GM12878 (cell line): ENCODE results near the gene NPAS1. TPM values are rescaled to one million over a fixed set of nuclear protein-coding genes. Genes with fewer than 3 reads are reported as not detected.

Source experiments
- ATAC-seq: fragments of 200-7000 bp; cut with Tn5 transposase; 3 replicates; pipeline ENCODE4 v1.9.1; 2020; ENCODE audit warnings: mild to moderate bottlenecking, moderate library complexity
- BruUV-seq: library from RNA; stranded (reverse); fragments of 400-500 nt; replicated peaks from 2 replicates; lab custom pipeline; 2021; lab: Mats Ljungman, UMichigan
- CTCF ChIA-PET: fragments of 300-600 bp; sonication (Branson Sonifier 250); formaldehyde crosslinking; extraction: SDS; loops from one replicate; lab custom pipeline; 2021; ENCODE audit warnings: inconsistent platforms; lab: Yijun Ruan, JAX
- POLR2A ChIA-PET: fragments of 350-600 bp; formaldehyde crosslinking; extraction: SDS; loops from one replicate; lab custom pipeline; 2021; ENCODE audit warnings: inconsistent platforms; lab: Charles Lee
- RAD21 ChIA-PET: fragments of 300-600 bp; sonication (Branson Sonifier 250); formaldehyde crosslinking; loops from one replicate; lab custom pipeline; 2023; ENCODE audit warnings: antibody characterized with exemption; ENCODE audit not compliant: unreplicated experiment; lab: Charles Lee
- SMC1A ChIA-PET: fragments of 300-600 bp; sonication (Branson Sonifier 250); formaldehyde crosslinking; loops from one replicate; lab custom pipeline; 2023; ENCODE audit not compliant: unreplicated experiment, uncharacterized antibody; lab: Charles Lee
- DNase-seq: peaks from one replicate; pipeline ENCODE4 v3.0.0-alpha.2; 2011; ENCODE audit warnings: low read depth, low spot score
- FAIRE-seq: peaks from 3 replicates; lab custom pipeline; 2011; peaks lifted over from hg19 to GRCh38; lab: Jason Lieb, UNC
- H2AFZ ChIP-seq: 2 replicates; pipeline ENCODE4 v1.6.0; 2011; ENCODE audit warnings: low read depth, low read length, control low read depth; ENCODE audit not compliant: control insufficient read depth
- H3K27ac ChIP-seq: 2 replicates; pipeline ENCODE4 v1.5.1; 2011; ENCODE audit warnings: control low read depth; ENCODE audit not compliant: control insufficient read depth, insufficient read depth
- H3K27me3 ChIP-seq, 2 experiments: replicated peaks in 1 of 2; 2 replicates each; pipeline versions ENCODE4 v1.6.0 to v1.6.1; 2011; ENCODE audit warnings: low read length in 1 of 2; ENCODE audit not compliant: control insufficient read depth in 2 of 2, insufficient read depth in 2 of 2
- H3K36me3 ChIP-seq, 2 experiments: 2 replicates each; pipeline ENCODE4 v1.5.1; 2011; ENCODE audit warnings: low read length in 1 of 2; ENCODE audit not compliant: control insufficient read depth in 2 of 2, insufficient read depth in 2 of 2
- H3K4me1 ChIP-seq: 2 replicates; pipeline ENCODE4 v1.6.1; 2011; ENCODE audit warnings: mild to moderate bottlenecking, low read length, moderate library complexity, mixed read lengths; ENCODE audit not compliant: control insufficient read depth, insufficient read depth
- H3K4me2 ChIP-seq: 2 replicates; pipeline ENCODE4 v1.6.0; 2011; ENCODE audit warnings: control low read depth; ENCODE audit not compliant: control insufficient read depth, insufficient read depth
- H3K4me3 ChIP-seq: fragments of 200-600 bp; sonication (generic); 2 replicates; pipeline ENCODE4 v1.5.1; 2016
- H3K79me2 ChIP-seq: 2 replicates; pipeline ENCODE4 v1.6.0; 2011; ENCODE audit warnings: low read length; ENCODE audit not compliant: control insufficient read depth, insufficient read depth
- H3K9ac ChIP-seq: 2 replicates; pipeline ENCODE4 v1.8.0; 2011; ENCODE audit warnings: low read length, control low read depth, mixed read lengths; ENCODE audit not compliant: control insufficient read depth, insufficient read depth
- H3K9me3 ChIP-seq: replicated peaks from 3 replicates; pipeline ENCODE4 v1.5.1; 2011; ENCODE audit warnings: mild to moderate bottlenecking, low read length; ENCODE audit not compliant: control insufficient read depth, insufficient read depth
- H4K20me1 ChIP-seq: 2 replicates; pipeline ENCODE4 v1.6.0; 2011; ENCODE audit not compliant: control insufficient read depth, insufficient read depth
- E2F8 ChIP-seq: fragments of 450-650 bp; IDR thresholded peaks from 2 replicates; pipeline ENCODE4 v1.6.1; 2018; ENCODE audit warnings: mild to moderate bottlenecking, low read depth, moderate library complexity; ENCODE audit not compliant: partially characterized antibody
- KAT2A ChIP-seq: conservative IDR thresholded peaks from 2 replicates; pipeline ENCODE4 v1.6.1; 2011; ENCODE audit warnings: low read depth, low read length; ENCODE audit not compliant: control insufficient read depth
- KDM1A ChIP-seq: fragments of 200-600 bp; sonication (generic); IDR thresholded peaks from 2 replicates; pipeline ENCODE4 v1.6.1; 2016; ENCODE audit warnings: borderline replicate concordance
- NFIC ChIP-seq: IDR thresholded peaks from 2 replicates; pipeline ENCODE4 v1.6.1; 2012; ENCODE audit warnings: low read depth, mild to moderate bottlenecking, inconsistent platforms, low read length, moderate library complexity
- PAX8 ChIP-seq: fragments of 450-650 bp; IDR thresholded peaks from 2 replicates; pipeline ENCODE4 v1.6.1; 2017; ENCODE audit warnings: mild to moderate bottlenecking, moderate library complexity
- RBBP5 ChIP-seq: fragments of 200-600 bp; sonication (generic); conservative IDR thresholded peaks from 2 replicates; pipeline ENCODE4 v1.6.1; 2016
- STAT1 ChIP-seq: fragments of 450-650 bp; conservative IDR thresholded peaks from 2 replicates; pipeline ENCODE4 v1.6.1; 2014; ENCODE audit warnings: antibody characterized with exemption, mild to moderate bottlenecking
- TCF7 ChIP-seq: IDR thresholded peaks from 2 replicates; pipeline ENCODE4 v1.6.1; 2014; ENCODE audit warnings: antibody characterized with exemption, borderline replicate concordance
- YY1 ChIP-seq: IDR thresholded peaks from 2 replicates; pipeline ENCODE4 v1.6.1; 2011; ENCODE audit warnings: low read depth, mild to moderate bottlenecking, low read length
- WGBS: methylation state at CpG from one replicate; pipeline ENCODE4 v1.1.6; 2016; ENCODE audit warnings: low lambda C conversion rate; ENCODE audit not compliant: insufficient replicate concordance, insufficient coverage; ENCODE audit errors: missing lambda C conversion rate; 5-methylcytosine and 5-hydroxymethylcytosine counted together
- in situ Hi-C: fragments of 300-500 bp; cut with MboI; formaldehyde crosslinking; loops from 9 replicates; pipeline ENCODE4 v1.14.3; 2018; ENCODE audit warnings: mixed read lengths
- intact Hi-C: fragments of 100-400 bp; cut with micrococcal nuclease; formaldehyde crosslinking; loops from one replicate; pipeline ENCODE4 v1.14.2; 2022; ENCODE audit not compliant: unreplicated experiment
- polyA plus RNA-seq, 11 experiments: library from polyadenylated mRNA; depleted of rRNA in 4 of 11; unstranded in 6 of 11; stranded (reverse) in 5 of 11; fragments of >200 nt; fragmentation: Nextera tagmentation in 4 of 11; fragmentation: Illumina TruSeq in 1 of 11; extraction: Ambion mirVana in 4 of 11; extraction: Trizol in 1 of 11; gene quantifications; 1 replicate in 1 of 11; 2 replicates in 10 of 11; pipeline versions ENCODE4 v1.2.1 to v1.2.3, GENCODE V29; 2011 to 2016; ENCODE audit warnings: inconsistent platforms in 2 of 11, missing spikeins in 2 of 11, low read depth in 1 of 11
- total RNA-seq, 4 experiments: library from RNA; depleted of rRNA in 3 of 4; stranded (reverse); fragments of >200 nt in 3 of 4; fragmentation: Illumina TruSeq in 1 of 4; extraction: Trizol in 1 of 4; gene quantifications; 2 replicates each; pipeline versions ENCODE4 v1.2.1 to v1.2.3, GENCODE V29; 2013 to 2021
- TF ChIP-seq, protein P1 (sequence below): fragments of 450-650 bp; formaldehyde crosslinking; IDR thresholded peaks from 2 replicates; pipeline ENCODE4 v1.4.0; 2020; ENCODE audit warnings: mild to moderate bottlenecking, moderate library complexity

The NPAS1 gene
- total and polyA plus RNA-seq, 10 of the 15 experiments (the other 5 are each of a cell fraction or from before 2014, with no cell fraction given), result 0.14 to 0.72 (median 0.28) TPM; not detected in 3

- Histone ChIP-seq H3K79me2 (no peaks in the 10 kb centered on the region), H4K20me1 (no peaks in the 10 kb centered on the region), H3K9ac (no peak overlapping the region), H3K27me3 (no peaks in the 10 kb centered on the region), H3K9me3 (no peaks in the 10 kb centered on the region), H3K4me1 (no peaks in the 10 kb centered on the region), H3K27ac (no peak overlapping the region), H3K4me3 (no peak overlapping the region), H2AFZ (no peak overlapping the region), H3K4me2 (no peak overlapping the region), H3K36me3 (no peaks in the 10 kb centered on the region)
- CTCF ChIA-PET, result interaction anchor here (0.9 kb wide), 1 partner anchor 44 kb away, joined by 5 read pairs; no protein-coding TSS in a partner anchor
- no peak for TF ChIP-seq TCF7
- TF ChIP-seq RBBP5, result no peak
- TF ChIP-seq KAT2A, result no peak
- no peak for TF ChIP-seq E2F8
- TF ChIP-seq KDM1A, result no peak
- TF ChIP-seq, protein P1, sequence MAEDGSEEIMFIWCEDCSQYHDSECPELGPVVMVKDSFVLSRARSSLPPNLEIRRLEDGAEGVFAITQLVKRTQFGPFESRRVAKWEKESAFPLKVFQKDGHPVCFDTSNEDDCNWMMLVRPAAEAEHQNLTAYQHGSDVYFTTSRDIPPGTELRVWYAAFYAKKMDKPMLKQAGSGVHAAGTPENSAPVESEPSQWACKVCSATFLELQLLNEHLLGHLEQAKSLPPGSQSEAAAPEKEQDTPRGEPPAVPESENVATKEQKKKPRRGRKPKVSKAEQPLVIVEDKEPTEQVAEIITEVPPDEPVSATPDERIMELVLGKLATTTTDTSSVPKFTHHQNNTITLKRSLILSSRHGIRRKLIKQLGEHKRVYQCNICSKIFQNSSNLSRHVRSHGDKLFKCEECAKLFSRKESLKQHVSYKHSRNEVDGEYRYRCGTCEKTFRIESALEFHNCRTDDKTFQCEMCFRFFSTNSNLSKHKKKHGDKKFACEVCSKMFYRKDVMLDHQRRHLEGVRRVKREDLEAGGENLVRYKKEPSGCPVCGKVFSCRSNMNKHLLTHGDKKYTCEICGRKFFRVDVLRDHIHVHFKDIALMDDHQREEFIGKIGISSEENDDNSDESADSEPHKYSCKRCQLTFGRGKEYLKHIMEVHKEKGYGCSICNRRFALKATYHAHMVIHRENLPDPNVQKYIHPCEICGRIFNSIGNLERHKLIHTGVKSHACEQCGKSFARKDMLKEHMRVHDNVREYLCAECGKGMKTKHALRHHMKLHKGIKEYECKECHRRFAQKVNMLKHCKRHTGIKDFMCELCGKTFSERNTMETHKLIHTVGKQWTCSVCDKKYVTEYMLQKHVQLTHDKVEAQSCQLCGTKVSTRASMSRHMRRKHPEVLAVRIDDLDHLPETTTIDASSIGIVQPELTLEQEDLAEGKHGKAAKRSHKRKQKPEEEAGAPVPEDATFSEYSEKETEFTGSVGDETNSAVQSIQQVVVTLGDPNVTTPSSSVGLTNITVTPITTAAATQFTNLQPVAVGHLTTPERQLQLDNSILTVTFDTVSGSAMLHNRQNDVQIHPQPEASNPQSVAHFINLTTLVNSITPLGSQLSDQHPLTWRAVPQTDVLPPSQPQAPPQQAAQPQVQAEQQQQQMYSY, result no peak
- no peak for TF ChIP-seq PAX8
- TF ChIP-seq STAT1, result no peak
- TF ChIP-seq YY1, result no peak
- no peak for TF ChIP-seq NFIC
- in situ Hi-C loops (no loop called here), intact Hi-C loops (no loop called here)
- BruUV-seq, result no TSS peak
- POLR2A ChIA-PET, result interaction anchor here (0.5 kb wide), 1 partner anchor 710 kb away, joined by 3 read pairs; no protein-coding TSS in a partner anchor
- RAD21 ChIA-PET, result no interaction called here
- DNase-seq, result no peak
- no peak for FAIRE-seq
- no peak for ATAC-seq
- SMC1A ChIA-PET, result no interaction called here
- WGBS, result 63% methylated on average over 2 of the region's 2 CpGs
Measured at GRCh38 chr19:47057328-47057727, 37.7 kb downstream of the NPAS1 start.
